ENCODE results near the gene BTG4.

DNA sequence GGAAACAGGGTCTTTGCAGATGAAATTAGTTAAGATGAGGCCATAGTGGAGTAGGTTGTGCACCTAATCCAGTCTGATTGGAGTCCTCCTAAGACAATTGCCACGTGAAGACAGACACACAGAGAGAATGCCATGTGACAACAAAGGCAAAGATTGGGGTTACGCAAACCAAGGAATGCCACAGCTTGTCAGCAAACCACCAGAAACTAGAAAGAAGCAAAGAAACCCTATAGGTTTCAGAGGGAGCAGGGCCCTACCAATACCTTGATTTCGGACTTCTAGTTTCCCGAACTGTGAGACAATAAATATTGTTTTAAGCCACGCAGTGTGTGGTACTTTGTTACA is 20.2 kb upstream of the BTG4 start:
- TF ChIP-seq EZH2 (IDR thresholded peaks at IDR 0.05; ENCODE audit: low read depth, low read length, severe bottlenecking) = no peak
- TF ChIP-seq HDAC2 (IDR thresholded peaks at IDR 0.05; ENCODE audit: borderline replicate concordance in 1 of 2, low read depth in 2 of 2, low read length in 2 of 2) = no peak
- TF ChIP-seq EGR1 (IDR thresholded peaks at IDR 0.05; ENCODE audit: borderline replicate concordance, low read depth, low read length) = no peak
- TF ChIP-seq CTCF (IDR thresholded peaks at IDR 0.05; ENCODE audit: control extremely low read depth in 1 of 3, insufficient read depth in 1 of 3, low read depth in 1 of 3, low read length in 3 of 3) = no peak
- no peak for TF ChIP-seq RNF2 (IDR thresholded peaks at IDR 0.05; ENCODE audit: borderline replicate concordance, low read depth, low read length, missing control alignments, poor library complexity, severe bottlenecking)
- TF ChIP-seq SIN3A (conservative IDR thresholded peaks at IDR 0.05 in 1 of 2, IDR thresholded peaks at IDR 0.05 in 1 of 2; ENCODE audit: low read depth in 1 of 2, low read length in 2 of 2) = no peak
- TF ChIP-seq ATF3 (IDR thresholded peaks at IDR 0.05; ENCODE audit: insufficient read depth, low read depth, low read length) = no peak
- TF ChIP-seq E2F6 (IDR thresholded peaks at IDR 0.05) = no peak

Data from H1 (cell line).